Smooth muscle cell (in vitro differentiated cells): ENCODE results near the gene TANC1. TPM values are rescaled to one million over a fixed set of nuclear protein-coding genes. Genes with fewer than 3 reads are reported as not detected.

Experiments used
- DNase-seq: peaks from one replicate; lab custom pipeline; 2025; ENCODE audit not compliant: unreplicated experiment; lab: John Stamatoyannopoulos, UW
- H2AFZ ChIP-seq: fragments of 200-600 bp; sonication (generic); 2 replicates; pipeline ENCODE4 v1.6.0; 2016; ENCODE audit warnings: antibody characterized with exemption, low read depth, mild to moderate bottlenecking
- H3F3A ChIP-seq: fragments of 200-600 bp; sonication (generic); 2 replicates; pipeline ENCODE4 v1.6.0; 2017; ENCODE audit warnings: antibody characterized with exemption, low read depth
- H3K27ac ChIP-seq: fragments of 200-600 bp; sonication (generic); 2 replicates; pipeline ENCODE4 v1.5.1; 2016; ENCODE audit warnings: low read depth, mild to moderate bottlenecking
- H3K27me3 ChIP-seq: fragments of 200-600 bp; sonication (generic); 2 replicates; pipeline ENCODE4 v1.6.1; 2016; ENCODE audit warnings: low read depth, mild to moderate bottlenecking
- H3K36me3 ChIP-seq: fragments of 200-600 bp; sonication (generic); 2 replicates; pipeline ENCODE4 v1.5.1; 2016; ENCODE audit warnings: low read depth
- H3K4me1 ChIP-seq: fragments of 200-600 bp; sonication (generic); 2 replicates; pipeline ENCODE4 v1.5.1; 2016; ENCODE audit warnings: low read depth
- H3K4me2 ChIP-seq: fragments of 200-600 bp; sonication (generic); 2 replicates; pipeline ENCODE4 v1.6.0; 2016; ENCODE audit warnings: mild to moderate bottlenecking
- H3K4me3 ChIP-seq: fragments of 200-600 bp; sonication (generic); 2 replicates; pipeline ENCODE4 v1.5.1; 2016; ENCODE audit warnings: mild to moderate bottlenecking
- H3K79me2 ChIP-seq: fragments of 200-600 bp; sonication (generic); 2 replicates; pipeline ENCODE4 v1.6.0; 2016; ENCODE audit warnings: low read depth, mild to moderate bottlenecking
- H3K9ac ChIP-seq: fragments of 200-600 bp; sonication (generic); 2 replicates; pipeline ENCODE4 v1.6.0; 2016; ENCODE audit warnings: low read depth
- H3K9me3 ChIP-seq: fragments of 200-600 bp; sonication (generic); replicated peaks from 2 replicates; pipeline ENCODE4 v1.5.1; 2016; ENCODE audit warnings: low read depth
- H4K20me1 ChIP-seq: fragments of 200-600 bp; sonication (generic); 2 replicates; pipeline ENCODE4 v1.6.0; 2016; ENCODE audit warnings: low read depth
- CTCF ChIP-seq: fragments of 200-600 bp; sonication (generic); IDR thresholded peaks from 2 replicates; pipeline ENCODE4 v1.5.1; 2017; ENCODE audit warnings: borderline replicate concordance, mild to moderate bottlenecking, antibody characterized with exemption; ENCODE audit not compliant: insufficient read depth, poor library complexity, severe bottlenecking
- WGBS: methylation state at CpG from one replicate; pipeline ENCODE4 v1.1.7; 2016; ENCODE audit warnings: low lambda C conversion rate; 5-methylcytosine and 5-hydroxymethylcytosine counted together
- polyA plus RNA-seq: library from polyadenylated mRNA; unstranded; fragments of >200 nt; fragmentation: Nextera tagmentation; extraction: Ambion mirVana; gene quantifications from 2 replicates; pipeline ENCODE4 v1.2.1, GENCODE V29; 2016
- total RNA-seq: library from RNA; depleted of rRNA; stranded (reverse); fragments of >200 nt; gene quantifications from 2 replicates; pipeline ENCODE4 v1.2.3, GENCODE V29; 2014

Gene TANC1
- total and polyA plus RNA-seq, 2 experiments from 2014 or later = 9.1 to 30.8 TPM

- no peak overlapping the region for H3K9ac ChIP-seq
- no peak for DNase-seq
- H3K4me2 ChIP-seq = no peak overlapping the region
- no peak overlapping the region for H3K4me3 ChIP-seq
- H3K36me3 ChIP-seq = no peaks in the 10 kb centered on the region
- no peak overlapping the region for H3K27ac ChIP-seq
- no peaks in the 10 kb centered on the region for H3K4me1 ChIP-seq
- TF ChIP-seq CTCF = no peak
- H2AFZ ChIP-seq = no peak overlapping the region
- 98% methylated on average over 6 of the region's 6 CpGs for WGBS
- H3F3A ChIP-seq = no peaks in the 10 kb centered on the region
- no peaks in the 10 kb centered on the region for H4K20me1 ChIP-seq
- H3K9me3 ChIP-seq = no peaks in the 10 kb centered on the region
- no peaks in the 10 kb centered on the region for H3K79me2 ChIP-seq
- H3K27me3 ChIP-seq = no peaks in the 10 kb centered on the region
Measured at GRCh38 chr2:159218389-159218788, 249.9 kb downstream of the TANC1 start.

- Histone ChIP-seq H3K4me3 (no peak overlapping the region), H3K4me2 (no peak overlapping the region), H3K79me2 (no peaks in the 10 kb centered on the region), H3F3A (no peaks in the 10 kb centered on the region), H3K27ac (no peak overlapping the region), H4K20me1 (no peaks in the 10 kb centered on the region), H3K36me3 (no peaks in the 10 kb centered on the region), H3K27me3 (no peaks in the 10 kb centered on the region), H3K9ac (no peak overlapping the region), H3K4me1 (no peaks in the 10 kb centered on the region), H3K9me3 (no peaks in the 10 kb centered on the region), H2AFZ (no peak overlapping the region)
- TF ChIP-seq CTCF = no peak
- WGBS = 99% methylated on average over 8 of the region's 8 CpGs
- no peak for DNase-seq
Measured at GRCh38 chr2:159219394-159219998, 251.1 kb downstream of the TANC1 start.

- Histone ChIP-seq H4K20me1 (no peaks in the 10 kb centered on the region), H3K9me3 (no peaks in the 10 kb centered on the region), H3K4me3 (no peak overlapping the region), H3K36me3 (no peaks in the 10 kb centered on the region), H3K4me1 (peaks cover 7% of the 10 kb centered on the region), H3K27me3 (no peaks in the 10 kb centered on the region), H3K27ac (no peak overlapping the region), H3K79me2 (no peaks in the 10 kb centered on the region), H2AFZ (no peak overlapping the region), H3K4me2 (no peak overlapping the region), H3K9ac (no peak overlapping the region), H3F3A (no peaks in the 10 kb centered on the region)
- TF ChIP-seq CTCF = no peak
- 98% methylated on average over 17 of the region's 17 CpGs for WGBS
- no peak for DNase-seq
Measured at GRCh38 chr2:159224061-159224813, 255.8 kb downstream of the TANC1 start.
